Activated naive CD8-positive, alpha-beta T cell treated with anti-CD3 and anti-CD28 coated beads, Interleukin-2, amount 50 U/mL, for 24 hours (primary cell): ENCODE data around the gene NOX3.

ENCODE experiments used
- ATAC-seq: fragments of 150-1000 bp; cut with Tn5 transposase; one replicate; pipeline ENCODE4 v1.10.0; 2021
- DNase-seq: peaks from one replicate; pipeline ENCODE4 v3.0.0; 2021
- H3K27ac Mint-ChIP-seq: one replicate; pipeline ENCODE4 v1.8.0; 2021; ENCODE audit warnings: mild to moderate bottlenecking, mixed read lengths
- H3K27me3 Mint-ChIP-seq: one replicate; pipeline ENCODE4 v1.8.0; 2021; ENCODE audit warnings: mixed read lengths
- H3K36me3 Mint-ChIP-seq: one replicate; pipeline ENCODE4 v1.8.0; 2021; ENCODE audit warnings: low read depth, mixed read lengths
- H3K4me1 Mint-ChIP-seq: one replicate; pipeline ENCODE4 v1.8.0; 2021; ENCODE audit warnings: mixed read lengths
- H3K4me3 Mint-ChIP-seq: one replicate; pipeline ENCODE4 v1.8.0; 2021; ENCODE audit warnings: mild to moderate bottlenecking, moderate library complexity, mixed read lengths
- H3K9me3 Mint-ChIP-seq: one replicate; pipeline ENCODE4 v1.8.0; 2021; ENCODE audit warnings: mixed read lengths

NOX3 gene

DNA sequence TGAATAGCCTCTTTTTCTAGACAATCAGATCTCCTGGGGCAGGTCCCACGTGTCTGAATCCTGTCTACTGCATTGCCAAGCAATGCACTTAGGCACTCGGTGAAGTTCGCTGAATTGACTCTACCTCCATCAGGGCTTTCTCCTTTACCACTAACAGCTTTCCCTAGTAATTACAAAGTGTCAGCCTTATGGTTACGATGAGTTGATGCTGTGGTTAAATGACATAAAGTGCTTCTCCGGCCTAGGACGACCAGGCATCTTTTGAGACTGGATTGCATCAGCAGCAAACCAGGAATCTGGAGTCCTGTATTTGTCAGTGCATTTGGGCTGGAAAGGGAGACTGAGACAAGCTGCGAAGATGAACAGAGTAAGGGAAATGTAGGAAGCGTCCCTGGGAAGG lies 21.5 kb downstream of the NOX3 start:
- no peaks in the 10 kb centered on the region for H3K36me3 Mint-ChIP-seq
- H3K9me3 Mint-ChIP-seq: no peaks in the 10 kb centered on the region
- peaks cover 5% of the 10 kb centered on the region for H3K4me1 Mint-ChIP-seq
- no peak overlapping the region for H3K27ac Mint-ChIP-seq
- H3K4me3 Mint-ChIP-seq: no peak overlapping the region
- no peaks in the 10 kb centered on the region for H3K27me3 Mint-ChIP-seq
- ATAC-seq: no peak
- no peak for DNase-seq

DNA sequence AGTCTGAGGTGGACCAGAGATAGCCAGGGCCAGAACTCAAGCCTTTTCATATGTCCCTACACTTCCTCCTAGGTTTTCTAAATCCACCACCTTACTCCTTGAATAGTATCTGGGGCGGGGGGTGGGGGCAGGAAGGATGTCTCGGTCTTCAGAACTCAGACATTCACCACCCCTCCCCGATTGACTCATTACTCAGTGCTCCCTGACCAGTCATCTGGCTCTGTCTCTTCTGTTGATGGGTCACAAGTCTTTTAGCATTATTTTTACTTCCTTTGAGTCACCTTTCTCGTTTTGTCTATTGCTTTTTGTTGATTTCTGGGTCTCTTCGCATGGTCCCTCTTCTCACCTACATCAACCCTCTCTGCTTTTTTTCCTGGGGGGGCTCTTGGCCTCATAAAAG lies 23.3 kb downstream of the NOX3 start:
- Mint-ChIP-seq H3K9me3 (no peaks in the 10 kb centered on the region), H3K4me1 (peaks cover 5% of the 10 kb centered on the region), H3K27me3 (no peaks in the 10 kb centered on the region), H3K4me3 (no peak overlapping the region), H3K27ac (no peak overlapping the region), H3K36me3 (no peaks in the 10 kb centered on the region)
- DNase-seq: no peak
- no peak for ATAC-seq

DNA sequence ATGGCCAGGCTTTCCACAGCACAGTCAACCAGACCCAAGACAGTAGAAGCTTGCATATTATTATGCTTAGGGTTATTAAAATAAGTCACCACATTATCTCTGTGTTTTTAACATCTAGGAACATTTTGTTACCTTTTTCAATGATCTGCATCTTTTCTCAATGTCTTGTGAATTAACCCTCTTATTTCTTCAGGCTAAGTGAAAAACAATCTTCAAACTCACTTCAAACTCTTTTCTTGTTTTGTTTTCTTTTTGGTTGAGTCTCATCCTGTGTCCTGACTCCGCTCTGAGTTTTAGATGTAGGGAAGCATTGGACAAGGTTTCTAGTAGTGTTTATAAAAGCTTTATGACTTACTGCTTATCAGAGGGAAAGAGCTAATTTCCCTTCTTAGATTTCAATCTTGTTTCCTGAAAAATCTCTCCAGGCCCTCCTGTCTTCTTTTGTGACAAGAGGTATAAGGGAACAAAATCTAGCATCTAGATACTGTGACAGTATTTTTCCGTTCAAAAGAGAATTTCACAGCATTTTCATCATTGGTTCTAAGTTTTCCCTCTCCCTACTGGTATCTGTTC lies 26.2 kb downstream of the NOX3 start:
- Mint-ChIP-seq H3K4me1 (peaks cover 3% of the 10 kb centered on the region), H3K27ac (no peak overlapping the region), H3K9me3 (no peaks in the 10 kb centered on the region), H3K4me3 (no peak overlapping the region), H3K36me3 (no peaks in the 10 kb centered on the region), H3K27me3 (no peaks in the 10 kb centered on the region)
- ATAC-seq (no peak), DNase-seq (no peak)

DNA sequence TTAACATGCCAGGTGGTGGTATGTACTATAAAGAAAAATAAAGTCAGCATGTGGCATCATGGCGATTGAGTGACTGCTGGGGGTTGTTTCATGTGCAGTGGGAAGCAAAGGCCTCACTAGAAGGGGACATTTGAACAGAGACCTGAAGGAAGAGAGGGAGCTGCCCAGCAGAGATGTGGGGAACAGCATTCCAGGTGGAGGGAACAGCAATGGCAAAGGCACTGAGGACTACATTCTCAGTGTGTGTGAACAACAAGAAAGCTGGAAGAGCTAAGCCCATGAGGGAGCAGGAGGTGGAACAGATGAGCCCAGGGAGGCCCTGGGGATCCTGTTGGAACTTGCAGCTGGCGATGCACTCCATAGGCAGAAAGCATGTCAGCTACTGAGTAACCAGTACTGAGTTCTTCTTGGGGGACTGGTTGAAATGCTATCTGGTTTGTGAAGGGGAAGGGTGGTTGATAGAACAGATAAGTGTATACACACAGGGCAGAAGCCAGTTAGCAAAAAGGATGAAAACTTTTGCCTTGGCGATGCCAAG lies 29.2 kb downstream of the NOX3 start:
- DNase-seq (no peak), ATAC-seq (no peak)
- Mint-ChIP-seq H3K9me3 (no peaks in the 10 kb centered on the region), H3K4me3 (no peak overlapping the region), H3K27ac (no peak overlapping the region), H3K36me3 (no peaks in the 10 kb centered on the region), H3K4me1 (peaks cover 10% of the 10 kb centered on the region), H3K27me3 (no peaks in the 10 kb centered on the region)

DNA sequence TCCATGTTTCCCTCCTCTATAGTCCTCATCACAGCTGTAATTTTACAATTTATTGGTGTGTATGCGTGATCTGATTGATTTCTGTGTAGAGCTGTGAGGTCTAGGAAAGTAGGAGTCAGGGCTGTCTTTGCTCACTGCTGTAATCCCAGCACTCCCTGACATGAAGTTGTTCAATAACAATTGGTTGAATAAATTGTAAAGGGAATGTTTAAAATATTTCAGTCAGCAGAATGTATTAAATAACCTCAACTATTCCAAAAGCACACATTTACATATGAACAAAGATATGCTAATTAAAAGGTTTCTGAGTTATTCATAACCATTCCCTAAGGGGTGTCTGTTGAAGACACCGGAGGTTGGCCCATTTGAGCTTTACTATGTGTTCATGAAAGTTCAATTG lies 31.5 kb downstream of the NOX3 start:
- no peak overlapping the region for H3K27ac Mint-ChIP-seq
- H3K36me3 Mint-ChIP-seq: no peaks in the 10 kb centered on the region
- no peaks in the 10 kb centered on the region for H3K9me3 Mint-ChIP-seq
- DNase-seq (no peak), ATAC-seq (no peak)
- peaks cover 27% of the 10 kb centered on the region for H3K4me1 Mint-ChIP-seq
- H3K4me3 Mint-ChIP-seq: no peak overlapping the region
- no peaks in the 10 kb centered on the region for H3K27me3 Mint-ChIP-seq

DNA sequence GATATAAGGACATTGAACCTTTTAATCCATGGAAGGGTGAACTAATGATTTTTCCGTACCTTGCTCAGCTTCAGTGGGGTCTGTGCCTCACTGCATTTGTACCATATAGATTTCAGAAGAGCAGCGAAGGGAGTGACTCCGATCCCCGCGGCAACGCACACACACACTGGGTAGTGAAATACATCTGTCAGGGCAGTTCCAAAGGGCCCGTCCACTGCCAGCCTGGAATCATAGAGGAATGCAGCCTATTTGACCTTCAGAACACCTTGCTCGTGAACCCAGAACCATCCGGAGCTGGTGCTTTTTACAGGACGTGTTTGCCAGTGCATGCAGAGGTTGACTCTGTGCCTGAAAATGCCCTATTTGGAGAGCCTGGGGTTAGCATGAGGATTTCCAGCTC lies 33.0 kb downstream of the NOX3 start:
- Mint-ChIP-seq H3K9me3 (no peaks in the 10 kb centered on the region), H3K27me3 (no peaks in the 10 kb centered on the region), H3K36me3 (no peaks in the 10 kb centered on the region), H3K4me3 (no peak overlapping the region), H3K4me1 (peaks cover 43% of the 10 kb centered on the region), H3K27ac (no peak overlapping the region)
- DNase-seq (no peak), ATAC-seq (no peak)

DNA sequence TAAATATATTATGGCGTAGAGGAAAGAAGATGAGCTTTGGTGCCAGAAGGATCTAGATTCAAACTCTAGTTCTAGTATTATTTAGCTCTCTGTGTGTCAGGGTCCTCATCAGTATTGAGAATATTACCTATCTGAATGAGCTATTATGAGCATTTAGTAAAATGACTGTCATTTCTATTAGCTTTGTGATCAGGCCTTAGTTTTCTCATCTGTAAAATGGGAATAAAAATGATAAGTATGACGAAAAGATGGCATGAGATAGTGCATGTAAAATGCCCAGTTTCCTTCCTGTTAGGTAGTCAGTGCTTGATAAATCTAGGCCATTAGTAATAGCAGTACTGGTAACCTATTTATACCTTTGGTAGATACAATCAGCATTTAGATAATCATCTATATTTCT lies 35.1 kb downstream of the NOX3 start:
- H3K4me1 Mint-ChIP-seq: peaks cover 55% of the 10 kb centered on the region
- no peak for ATAC-seq
- H3K9me3 Mint-ChIP-seq: no peaks in the 10 kb centered on the region
- no peaks in the 10 kb centered on the region for H3K36me3 Mint-ChIP-seq
- peak overlapping the region; percentile 75 for H3K27ac Mint-ChIP-seq
- H3K27me3 Mint-ChIP-seq: no peaks in the 10 kb centered on the region
- H3K4me3 Mint-ChIP-seq: no peak overlapping the region
- no peak for DNase-seq

DNA sequence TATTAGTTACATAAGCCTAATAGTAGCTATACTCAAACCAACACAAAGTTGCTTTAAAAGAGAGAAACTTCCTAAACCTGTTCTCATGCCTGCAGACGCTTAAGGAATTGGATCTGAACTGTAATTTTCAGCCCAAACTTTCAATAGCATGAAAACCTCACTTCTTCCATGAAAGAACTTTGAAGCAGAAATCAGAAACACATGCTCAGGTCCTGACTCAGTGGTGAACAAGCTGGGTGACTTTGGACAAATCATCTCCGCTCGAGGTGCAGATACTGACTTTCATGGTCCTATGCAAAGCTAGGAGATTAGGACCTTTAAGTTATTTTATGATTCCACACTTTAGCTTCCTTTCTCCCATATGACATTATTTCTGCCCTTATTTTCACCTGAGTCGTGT lies 36.5 kb downstream of the NOX3 start:
- ATAC-seq (no peak), DNase-seq (no peak)
- Mint-ChIP-seq H3K27me3 (no peaks in the 10 kb centered on the region), H3K4me3 (peak overlapping the region; percentile 74), H3K36me3 (no peaks in the 10 kb centered on the region), H3K27ac (peak overlapping the region; percentile 99), H3K9me3 (no peaks in the 10 kb centered on the region), H3K4me1 (peaks cover 54% of the 10 kb centered on the region)

DNA sequence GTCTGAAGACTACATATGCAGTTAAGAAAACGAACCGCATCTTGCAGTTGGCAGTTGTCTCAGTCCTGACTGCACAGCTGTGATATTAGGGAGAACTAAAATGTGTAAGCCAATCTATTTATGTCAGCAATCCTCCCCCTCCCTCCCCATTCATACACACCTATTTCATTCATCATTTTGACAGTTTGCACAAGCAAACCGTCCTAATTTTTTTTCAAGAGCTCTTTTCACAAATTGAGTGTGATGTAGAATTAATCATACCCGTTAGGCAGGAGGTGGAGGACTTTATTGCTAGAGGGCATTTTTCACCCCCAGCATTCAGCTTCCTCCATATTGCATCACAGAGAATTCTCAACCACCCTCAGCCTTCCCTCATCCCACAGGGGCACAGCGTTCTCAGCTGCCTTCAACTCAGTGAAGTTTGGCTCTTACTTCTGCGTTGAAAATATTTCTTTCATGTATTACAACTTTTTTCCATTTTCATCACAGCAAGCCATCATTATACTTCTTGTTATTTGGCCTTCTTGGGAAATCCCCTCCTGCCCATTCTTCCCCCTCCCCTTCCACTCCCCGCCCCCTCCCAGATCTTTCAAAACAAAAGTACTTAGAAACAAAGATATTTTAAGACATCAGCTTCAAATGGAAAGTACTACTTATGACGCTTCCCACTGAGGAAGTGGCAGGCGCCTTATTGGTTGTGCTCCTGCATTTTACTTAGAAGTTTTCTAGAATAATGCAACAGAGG lies 37.5 kb downstream of the NOX3 start:
- Mint-ChIP-seq H3K27me3 (no peaks in the 10 kb centered on the region), H3K36me3 (no peaks in the 10 kb centered on the region), H3K9me3 (no peaks in the 10 kb centered on the region), H3K4me1 (peaks cover 51% of the 10 kb centered on the region), H3K27ac (peak overlapping the region; percentile 99), H3K4me3 (peak overlapping the region; percentile 74)
- ATAC-seq (peak; percentile 91), DNase-seq (peak; percentile 57)

DNA sequence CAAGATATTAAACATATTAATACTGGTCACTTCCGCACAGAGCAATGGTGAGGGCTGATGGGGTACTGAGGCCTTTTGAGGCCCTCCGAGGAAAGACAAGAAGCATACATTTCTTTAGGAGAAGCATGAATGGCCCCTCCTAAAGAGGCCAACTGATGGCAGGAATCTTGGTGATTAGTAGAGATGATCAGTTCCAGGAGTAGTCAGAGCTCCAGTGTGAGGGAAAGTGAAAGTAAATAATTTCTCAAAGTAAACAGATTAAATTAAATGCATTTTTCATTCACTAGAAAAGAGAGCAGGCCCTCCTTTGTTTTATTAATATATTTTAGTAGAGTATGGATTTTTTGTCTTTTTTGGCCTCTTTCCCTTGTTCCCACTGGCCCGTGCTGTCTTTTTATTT lies 38.2 kb downstream of the NOX3 start:
- DNase-seq: no peak
- no peak for ATAC-seq
- no peaks in the 10 kb centered on the region for H3K27me3 Mint-ChIP-seq
- peak overlapping the region; percentile 74 for H3K4me3 Mint-ChIP-seq
- no peaks in the 10 kb centered on the region for H3K36me3 Mint-ChIP-seq
- H3K9me3 Mint-ChIP-seq: no peaks in the 10 kb centered on the region
- peak overlapping the region; percentile 99 for H3K27ac Mint-ChIP-seq
- H3K4me1 Mint-ChIP-seq: peaks cover 51% of the 10 kb centered on the region

DNA sequence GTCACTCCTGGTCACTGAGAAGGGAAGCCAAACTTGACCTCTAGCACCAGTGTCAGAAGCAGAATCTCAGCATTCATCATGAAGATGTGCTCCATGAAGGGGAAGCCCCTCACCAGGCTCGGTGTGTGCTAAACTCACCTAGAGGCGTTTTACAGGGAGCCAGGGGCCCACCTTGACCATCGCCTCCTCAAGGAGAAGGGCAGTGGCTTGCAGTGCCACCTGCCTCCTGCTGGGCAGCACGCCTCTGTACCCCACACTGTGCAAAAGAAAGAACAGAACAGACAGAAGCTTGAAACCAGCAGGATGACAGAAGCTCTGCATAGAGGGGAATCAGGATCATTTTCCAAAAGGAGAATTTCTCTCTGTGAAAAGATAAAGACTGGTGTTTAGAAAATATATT lies 39.7 kb downstream of the NOX3 start:
- H3K27ac Mint-ChIP-seq: no peak overlapping the region
- peaks cover 43% of the 10 kb centered on the region for H3K4me1 Mint-ChIP-seq
- H3K27me3 Mint-ChIP-seq: no peaks in the 10 kb centered on the region
- no peak for DNase-seq
- no peaks in the 10 kb centered on the region for H3K9me3 Mint-ChIP-seq
- no peak for ATAC-seq
- no peak overlapping the region for H3K4me3 Mint-ChIP-seq
- H3K36me3 Mint-ChIP-seq: no peaks in the 10 kb centered on the region

DNA sequence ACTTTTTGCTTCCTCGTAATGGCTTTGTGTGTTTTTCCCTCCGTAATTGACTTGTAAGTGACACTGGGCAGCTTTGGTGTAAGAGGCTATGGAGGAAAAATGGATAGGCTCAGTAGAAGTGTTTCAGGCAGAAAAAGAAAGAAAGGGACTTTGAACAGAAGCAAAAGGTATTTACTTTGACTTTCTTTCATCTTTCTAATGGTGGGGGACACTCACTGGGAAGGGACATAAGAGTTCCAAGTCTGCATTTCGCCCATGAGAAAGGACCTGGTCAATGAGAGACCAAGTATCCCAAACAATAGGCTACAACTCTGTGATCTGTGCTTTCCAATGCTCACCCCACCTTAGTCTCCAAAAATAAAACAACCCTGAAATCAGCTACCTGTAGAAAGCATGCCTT lies 41.6 kb downstream of the NOX3 start:
- Mint-ChIP-seq H3K4me3 (no peak overlapping the region), H3K27ac (no peak overlapping the region), H3K27me3 (no peaks in the 10 kb centered on the region), H3K9me3 (no peaks in the 10 kb centered on the region), H3K4me1 (peaks cover 27% of the 10 kb centered on the region), H3K36me3 (no peaks in the 10 kb centered on the region)
- DNase-seq: no peak
- ATAC-seq: no peak

DNA sequence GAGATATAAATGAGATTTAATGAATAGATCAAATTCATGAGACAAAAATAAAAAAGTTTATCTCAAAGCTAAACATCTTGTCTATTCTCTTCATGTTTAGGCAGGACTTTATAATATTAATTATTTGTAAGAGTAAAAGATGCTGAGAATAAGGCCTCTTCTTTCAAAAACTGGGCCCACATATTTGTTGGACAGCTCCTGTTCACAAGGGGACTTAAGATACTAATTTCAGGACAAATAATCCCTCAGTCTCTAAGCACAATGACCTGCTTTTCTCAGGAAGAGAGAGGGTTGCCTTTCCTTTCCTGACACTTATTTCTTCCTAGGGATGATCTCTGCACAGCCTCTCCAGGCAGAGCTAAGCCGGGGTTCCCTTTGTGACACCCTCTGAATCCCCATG lies 43.3 kb downstream of the NOX3 start:
- ATAC-seq (no peak), DNase-seq (no peak)
- Mint-ChIP-seq H3K4me3 (no peak overlapping the region), H3K27ac (no peak overlapping the region), H3K27me3 (no peaks in the 10 kb centered on the region), H3K36me3 (no peaks in the 10 kb centered on the region), H3K9me3 (no peaks in the 10 kb centered on the region), H3K4me1 (peaks cover 10% of the 10 kb centered on the region)

DNA sequence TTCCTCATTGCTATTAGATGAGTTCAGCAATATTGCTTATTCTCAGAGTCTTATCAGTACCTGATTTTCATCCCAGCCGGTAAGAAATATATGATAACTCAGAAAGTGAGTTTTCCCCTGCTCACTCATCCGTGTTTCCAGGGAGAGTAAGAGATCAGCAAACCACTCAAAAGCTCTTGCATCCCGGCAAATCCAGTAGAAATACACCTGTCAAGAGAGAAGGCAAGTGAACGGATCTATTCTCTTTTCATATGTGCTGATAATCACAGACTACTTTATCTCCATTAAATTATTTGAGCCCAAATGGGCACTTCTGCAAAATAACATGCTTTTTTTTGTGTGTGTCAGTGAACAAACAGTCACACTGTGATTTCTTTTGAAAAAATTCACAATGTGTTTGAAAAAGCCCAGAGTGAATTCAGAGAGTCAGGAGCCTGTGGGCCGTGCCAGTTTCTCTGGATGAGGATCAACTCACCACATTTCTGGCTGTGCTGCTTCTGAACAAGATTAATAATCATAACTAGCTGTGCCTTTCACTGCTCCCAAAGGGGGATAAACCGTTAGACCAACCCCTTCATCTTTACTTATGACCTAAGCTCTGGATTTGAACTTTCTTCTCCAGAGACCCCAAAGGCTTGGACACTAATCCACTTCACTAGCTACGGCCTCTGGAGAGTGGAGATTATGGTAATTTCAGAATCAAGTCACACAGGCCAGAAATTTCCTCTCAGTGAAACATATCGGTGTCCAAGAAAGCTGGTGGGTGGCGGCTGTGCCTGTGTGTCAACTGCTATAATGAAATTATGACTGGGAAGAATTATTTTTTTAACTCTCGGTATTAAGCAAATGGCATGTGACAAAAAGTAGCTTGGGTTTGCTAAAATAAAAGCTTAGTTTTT lies 44.2 kb downstream of the NOX3 start:
- no peak for DNase-seq
- no peaks in the 10 kb centered on the region for H3K9me3 Mint-ChIP-seq
- no peaks in the 10 kb centered on the region for H3K27me3 Mint-ChIP-seq
- ATAC-seq: no peak
- H3K4me3 Mint-ChIP-seq: no peak overlapping the region
- peaks cover 4% of the 10 kb centered on the region for H3K4me1 Mint-ChIP-seq
- no peak overlapping the region for H3K27ac Mint-ChIP-seq
- H3K36me3 Mint-ChIP-seq: no peaks in the 10 kb centered on the region

DNA sequence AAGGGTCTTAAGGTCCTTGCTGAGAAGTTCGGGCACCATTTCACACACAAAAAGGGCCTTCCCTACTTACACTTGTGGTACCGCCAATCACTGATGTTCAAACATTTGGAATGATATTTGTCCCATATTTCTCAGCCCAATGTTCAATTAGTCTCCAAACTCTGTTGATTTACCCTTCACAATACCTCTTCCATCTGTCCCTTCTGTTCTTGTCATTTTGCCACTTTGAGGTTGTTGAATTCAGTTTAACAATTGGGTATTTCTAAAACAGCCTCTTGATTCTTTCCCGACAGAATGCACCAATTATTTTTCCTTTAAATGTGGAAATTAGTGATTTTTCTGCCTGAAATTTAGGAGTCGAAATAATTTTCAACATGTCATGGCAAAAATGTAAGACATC lies 46.2 kb downstream of the NOX3 start:
- H3K4me1 Mint-ChIP-seq: no peaks in the 10 kb centered on the region
- no peak for ATAC-seq
- H3K36me3 Mint-ChIP-seq: no peaks in the 10 kb centered on the region
- H3K4me3 Mint-ChIP-seq: no peak overlapping the region
- no peak overlapping the region for H3K27ac Mint-ChIP-seq
- DNase-seq: no peak
- H3K27me3 Mint-ChIP-seq: no peaks in the 10 kb centered on the region
- no peaks in the 10 kb centered on the region for H3K9me3 Mint-ChIP-seq
